Measurements from ENCODE around the gene CLEC4E.
A peak's percentile ranks its signal among the peaks of the same experiment; 100 is the strongest.
"Not testable (repeated sequence)": the region's sequence is repeated elsewhere in the genome, so short reads cannot be mapped to it uniquely, and the experiment has no call there.

CLEC4E gene

GRCh38 chr12:8540831-8541230 lies at the start of gene CLEC4E:
Gene CLEC4E, minus strand, starts transcription at chr12:8540905. Its CDS starts 108 bp downstream, at chr12:8540797.
- not testable (repeated sequence) for DNase-seq

- DNase-seq = no peak
Measured at GRCh38 chr12:8589679-8590078, 49.0 kb upstream of the CLEC4E start.

GRCh38 chr12:8584478-8584877 lies 43.8 kb upstream of the CLEC4E start:
- not testable (repeated sequence) for DNase-seq

- no peak for DNase-seq
Measured at GRCh38 chr12:8584004-8584403, 43.3 kb upstream of the CLEC4E start.

GRCh38 chr12:8581098-8581784 lies 40.5 kb upstream of the CLEC4E start:
- DNase-seq = no peak

GRCh38 chr12:8577879-8578278 lies 37.2 kb upstream of the CLEC4E start:
- DNase-seq = no peak

- DNase-seq = no peak
Measured at GRCh38 chr12:8572507-8572906, 31.8 kb upstream of the CLEC4E start.

GRCh38 chr12:8566525-8566924 lies 25.8 kb upstream of the CLEC4E start:
- no peak for DNase-seq

- DNase-seq = not testable (repeated sequence)
Measured at GRCh38 chr12:8566052-8566451, 25.3 kb upstream of the CLEC4E start.

GRCh38 chr12:8564656-8565055 lies 24.0 kb upstream of the CLEC4E start:
- no peak for DNase-seq

- no peak for DNase-seq
Measured at GRCh38 chr12:8563356-8563755, 22.7 kb upstream of the CLEC4E start.

- DNase-seq = no peak
Measured at GRCh38 chr12:8562310-8562709, 21.6 kb upstream of the CLEC4E start.

- no peak for DNase-seq
Measured at GRCh38 chr12:8561011-8561410, 20.3 kb upstream of the CLEC4E start.

- DNase-seq = no peak
Measured at GRCh38 chr12:8559676-8560075, 19.0 kb upstream of the CLEC4E start.

GRCh38 chr12:8556531-8557097 lies 15.9 kb upstream of the CLEC4E start:
- no peak for DNase-seq

GRCh38 chr12:8554451-8555195 lies 13.9 kb upstream of the CLEC4E start:
- no peak for DNase-seq

- DNase-seq = no peak
Measured at GRCh38 chr12:8553088-8553627, 12.5 kb upstream of the CLEC4E start.

GRCh38 chr12:8549381-8549780 lies 8.7 kb upstream of the CLEC4E start:
- no peak for DNase-seq

- no peak for DNase-seq
Measured at GRCh38 chr12:8548192-8548591, 7.5 kb upstream of the CLEC4E start.

- no peak for DNase-seq
Measured at GRCh38 chr12:8547645-8548044, 6.9 kb upstream of the CLEC4E start.

GRCh38 chr12:8546591-8546990 lies 5.9 kb upstream of the CLEC4E start:
- DNase-seq = no peak

GRCh38 chr12:8544295-8544694 lies 3.6 kb upstream of the CLEC4E start:
- peak; percentile 6 for DNase-seq

- DNase-seq = no peak
Measured at GRCh38 chr12:8541562-8541961, 857 bp upstream of the CLEC4E start.

- not testable (repeated sequence) for DNase-seq
Measured at GRCh38 chr12:8537820-8538219, 2.9 kb downstream of the CLEC4E start.
